ENCODE data around the gene HBA2.

Gene HBA2

GRCh38 chr16:193441-193840 lies 20.8 kb downstream of the HBA2 start:
- Histone ChIP-seq H3K27ac (ENCODE audit: low read depth, low read length, poor library complexity, severe bottlenecking) (no peak overlapping the region), H3F3A (ENCODE audit: insufficient read depth, low read length) (no peaks in the 10 kb centered on the region), H4K20me1 (ENCODE audit: insufficient read depth, low read length) (no peaks in the 10 kb centered on the region), H3K36me3 (ENCODE audit: insufficient read depth, low read length) (peaks cover 93% of the 10 kb centered on the region), H3K79me2 (ENCODE audit: insufficient read depth, low read length) (no peaks in the 10 kb centered on the region), H3K9me2 (ENCODE audit: low read depth, low read length) (no peaks in the 10 kb centered on the region), H3K27me3 (ENCODE audit: insufficient read depth, low read length) (no peaks in the 10 kb centered on the region), H3K4me1 (ENCODE audit: insufficient read depth, low read length, severe bottlenecking) (no peaks in the 10 kb centered on the region), H3K9ac (ENCODE audit: low read length) (no peak overlapping the region), H3K4me2 (ENCODE audit: low read length) (no peak overlapping the region), H3K4me3 (ENCODE audit: low read depth, low read length, poor library complexity, severe bottlenecking) (no peak overlapping the region), H2AFZ (ENCODE audit: low read length) (no peak overlapping the region), H3K9me3 (ENCODE audit: low read length) (no peaks in the 10 kb centered on the region)
- no peak for TF ChIP-seq EZH2 (IDR thresholded peaks at IDR 0.05; ENCODE audit: borderline replicate concordance, low read length)
- no peak for TF ChIP-seq CTCF (IDR thresholded peaks at IDR 0.05; ENCODE audit: low read length)

GRCh38 chr16:194516-194915 lies 21.8 kb downstream of the HBA2 start:
- no peak overlapping the region for H3K9ac ChIP-seq (ENCODE audit: low read length)
- H3K4me1 ChIP-seq (ENCODE audit: insufficient read depth, low read length, severe bottlenecking), result no peaks in the 10 kb centered on the region
- TF ChIP-seq EZH2 (IDR thresholded peaks at IDR 0.05; ENCODE audit: borderline replicate concordance, low read length), result no peak
- no peak for TF ChIP-seq CTCF (IDR thresholded peaks at IDR 0.05; ENCODE audit: low read length)
- H4K20me1 ChIP-seq (ENCODE audit: insufficient read depth, low read length), result no peaks in the 10 kb centered on the region
- H3K9me3 ChIP-seq (ENCODE audit: low read length), result no peaks in the 10 kb centered on the region
- H3K9me2 ChIP-seq (ENCODE audit: low read depth, low read length), result no peaks in the 10 kb centered on the region
- no peak overlapping the region for H3K4me2 ChIP-seq (ENCODE audit: low read length)
- H3K79me2 ChIP-seq (ENCODE audit: insufficient read depth, low read length), result no peaks in the 10 kb centered on the region
- H3K36me3 ChIP-seq (ENCODE audit: insufficient read depth, low read length), result peaks cover 93% of the 10 kb centered on the region
- H3K27me3 ChIP-seq (ENCODE audit: insufficient read depth, low read length), result no peaks in the 10 kb centered on the region
- H3K4me3 ChIP-seq (ENCODE audit: low read depth, low read length, poor library complexity, severe bottlenecking), result no peak overlapping the region
- H3K27ac ChIP-seq (ENCODE audit: low read depth, low read length, poor library complexity, severe bottlenecking), result no peak overlapping the region
- H3F3A ChIP-seq (ENCODE audit: insufficient read depth, low read length), result no peaks in the 10 kb centered on the region
- no peak overlapping the region for H2AFZ ChIP-seq (ENCODE audit: low read length)

- no peak overlapping the region for H3K9ac ChIP-seq (ENCODE audit: low read length)
- no peak overlapping the region for H3K4me3 ChIP-seq (ENCODE audit: low read depth, low read length, poor library complexity, severe bottlenecking)
- no peak overlapping the region for H3K4me2 ChIP-seq (ENCODE audit: low read length)
- H3K9me2 ChIP-seq (ENCODE audit: low read depth, low read length), result no peaks in the 10 kb centered on the region
- no peak for TF ChIP-seq EZH2 (IDR thresholded peaks at IDR 0.05; ENCODE audit: borderline replicate concordance, low read length)
- TF ChIP-seq CTCF (IDR thresholded peaks at IDR 0.05; ENCODE audit: low read length), result no peak
- no peaks in the 10 kb centered on the region for H3K9me3 ChIP-seq (ENCODE audit: low read length)
- H3K27me3 ChIP-seq (ENCODE audit: insufficient read depth, low read length), result no peaks in the 10 kb centered on the region
- no peak overlapping the region for H2AFZ ChIP-seq (ENCODE audit: low read length)
- H4K20me1 ChIP-seq (ENCODE audit: insufficient read depth, low read length), result no peaks in the 10 kb centered on the region
- H3K4me1 ChIP-seq (ENCODE audit: insufficient read depth, low read length, severe bottlenecking), result no peaks in the 10 kb centered on the region
- no peaks in the 10 kb centered on the region for H3K79me2 ChIP-seq (ENCODE audit: insufficient read depth, low read length)
- no peaks in the 10 kb centered on the region for H3F3A ChIP-seq (ENCODE audit: insufficient read depth, low read length)
- no peak overlapping the region for H3K27ac ChIP-seq (ENCODE audit: low read depth, low read length, poor library complexity, severe bottlenecking)
- peaks cover 82% of the 10 kb centered on the region for H3K36me3 ChIP-seq (ENCODE audit: insufficient read depth, low read length)
Observed at GRCh38 chr16:200388-200787, 27.7 kb downstream of the HBA2 start.

Data from OCI-LY1 (cell line).